Superior temporal gyrus (tissue), 1 donor: ENCODE measurements around the gene ANKS4B.
"Not testable (repeated sequence)": the region's sequence is repeated elsewhere in the genome, so short reads cannot be mapped to it uniquely, and the experiment has no call there.

Experiments
- DNase-seq: peaks from one replicate; pipeline ENCODE4 v3.0.0-alpha.2; 2016; ENCODE audit errors: extremely low spot score

ANKS4B gene

DNA sequence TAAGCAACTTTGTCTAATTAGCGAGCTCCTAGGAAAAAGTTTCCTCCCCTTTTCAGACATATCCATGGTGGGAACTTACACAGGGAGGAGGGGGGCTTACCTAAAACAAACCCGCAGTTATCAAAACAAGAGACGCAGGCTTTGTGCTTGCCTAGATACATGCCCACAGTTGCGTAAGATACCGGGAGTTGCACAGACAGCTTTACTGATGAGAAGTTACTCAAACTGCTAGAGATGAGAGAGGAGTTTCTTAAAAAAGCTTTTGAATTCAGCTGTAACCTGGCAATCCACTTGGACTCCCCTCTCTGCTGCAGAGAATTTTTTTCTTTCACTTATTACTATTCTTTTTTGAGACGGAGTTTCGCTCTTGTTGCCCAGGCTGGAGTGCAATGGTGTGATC is 15.3 kb upstream of the ANKS4B start:
- DNase-seq, result no peak

DNA sequence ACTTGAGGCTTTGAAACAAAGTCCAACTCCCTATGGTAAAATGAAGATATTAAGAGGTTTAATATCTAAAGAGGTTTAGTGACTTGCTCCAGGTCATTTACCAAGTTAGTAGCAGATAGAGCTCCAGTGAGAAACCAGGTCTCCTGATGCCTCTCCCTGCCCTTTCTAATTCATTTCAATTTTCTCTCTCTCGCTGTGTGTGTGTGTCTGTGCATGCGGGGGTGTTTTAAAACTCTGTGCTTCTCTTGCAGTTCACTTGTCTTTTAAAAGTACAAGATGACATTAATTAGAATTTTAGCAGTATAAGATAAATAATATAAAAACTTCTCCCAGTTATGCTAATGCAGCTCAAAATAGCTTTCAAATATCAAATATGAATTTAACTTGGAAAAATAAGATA is 13.9 kb upstream of the ANKS4B start:
- no peak for DNase-seq

- no peak for DNase-seq
These were observed 10.8 kb upstream of the ANKS4B start for GRCh38 chr16:21222495-21223337.

GRCh38 chr16:21223787-21224186 is 9.7 kb upstream of the ANKS4B start:
- DNase-seq, result no peak

DNA sequence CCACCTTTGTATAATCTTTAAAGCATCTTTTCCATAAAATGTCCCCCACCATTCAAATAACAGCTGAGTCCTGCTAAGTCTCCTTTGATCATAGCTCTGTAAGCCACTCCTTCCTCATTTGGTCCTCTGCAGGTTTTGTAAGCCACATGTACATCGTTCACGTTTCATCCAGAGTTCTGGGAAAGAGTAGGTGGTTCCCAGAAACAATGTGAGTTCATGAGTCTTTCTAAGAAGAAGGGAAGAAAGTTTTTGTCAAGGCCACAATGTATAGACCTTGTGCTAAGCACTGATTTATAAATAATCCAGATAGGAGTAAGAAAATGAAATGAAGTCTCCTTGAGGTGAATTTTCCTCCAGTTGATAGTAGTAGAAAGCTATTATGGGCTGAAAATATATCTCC is 8.7 kb upstream of the ANKS4B start:
- no peak for DNase-seq

DNA sequence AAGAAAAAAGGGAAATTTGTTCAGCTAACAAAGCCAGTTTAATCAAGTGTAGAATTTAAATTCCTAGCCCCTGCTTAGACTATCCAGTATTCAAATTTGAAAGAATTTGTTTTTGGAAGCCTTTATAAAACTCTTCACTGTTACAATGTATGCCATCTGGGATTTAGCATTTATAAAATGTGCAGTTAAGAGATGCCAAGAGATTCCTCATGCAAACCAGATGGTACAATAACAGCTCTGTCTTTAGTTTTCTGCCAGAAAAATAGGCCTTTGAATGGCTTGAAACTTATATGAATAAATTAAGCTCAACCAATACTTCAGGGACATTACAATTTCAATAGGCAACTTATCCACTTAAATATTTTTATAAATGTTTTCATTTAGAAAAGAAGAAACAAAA is 6.8 kb upstream of the ANKS4B start:
- DNase-seq, result peak; percentile 78

- no peak for DNase-seq
These were observed 5.6 kb upstream of the ANKS4B start for GRCh38 chr16:21227866-21228265.

DNA sequence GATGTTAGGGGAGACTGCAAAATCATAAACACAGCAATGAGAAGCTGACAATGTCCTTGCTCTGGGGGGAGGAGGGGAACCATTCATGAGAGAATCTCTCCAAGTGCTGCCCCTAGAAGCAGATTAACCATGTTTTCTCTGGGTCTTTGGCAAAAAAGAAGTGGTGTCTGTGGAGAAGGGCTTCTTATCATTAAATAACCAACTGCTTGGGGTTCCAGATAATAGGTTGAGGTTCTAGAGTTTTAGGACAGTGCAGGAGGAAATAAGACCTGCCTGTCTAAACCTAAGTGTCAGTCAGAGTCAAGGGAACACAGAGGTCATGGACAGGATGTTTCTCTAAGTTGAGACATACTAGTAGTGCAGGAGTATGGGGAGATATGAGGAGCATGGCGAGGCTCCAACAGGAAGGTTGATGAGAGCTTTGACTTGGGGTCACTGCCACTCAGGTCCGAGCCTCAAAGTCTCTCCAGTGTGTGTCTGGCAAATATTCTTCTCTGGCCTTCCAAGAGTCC is 5.1 kb upstream of the ANKS4B start:
- no peak for DNase-seq

- DNase-seq, result no peak
These were observed 416 bp upstream of the ANKS4B start for GRCh38 chr16:21233045-21233520.

DNA sequence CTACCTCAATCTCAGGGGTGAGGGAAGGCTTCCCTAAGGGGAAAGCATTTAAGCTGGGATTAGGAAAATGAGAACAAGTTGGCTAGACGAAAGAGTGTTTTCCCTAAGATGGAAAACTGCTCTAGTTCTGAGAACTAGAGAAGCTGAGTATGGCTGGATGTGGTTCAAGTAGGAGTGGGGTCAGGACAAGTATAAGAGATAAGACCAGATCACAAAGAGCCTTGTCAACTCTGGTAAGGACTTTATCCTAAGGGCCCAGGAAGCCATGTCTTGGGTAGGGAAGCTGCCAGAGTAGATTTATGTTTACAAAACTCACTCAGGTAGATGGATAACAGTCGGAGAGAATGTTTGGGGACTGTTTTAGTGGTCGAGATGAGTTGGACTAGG is 1.7 kb downstream of the ANKS4B start:
- no peak for DNase-seq

DNA sequence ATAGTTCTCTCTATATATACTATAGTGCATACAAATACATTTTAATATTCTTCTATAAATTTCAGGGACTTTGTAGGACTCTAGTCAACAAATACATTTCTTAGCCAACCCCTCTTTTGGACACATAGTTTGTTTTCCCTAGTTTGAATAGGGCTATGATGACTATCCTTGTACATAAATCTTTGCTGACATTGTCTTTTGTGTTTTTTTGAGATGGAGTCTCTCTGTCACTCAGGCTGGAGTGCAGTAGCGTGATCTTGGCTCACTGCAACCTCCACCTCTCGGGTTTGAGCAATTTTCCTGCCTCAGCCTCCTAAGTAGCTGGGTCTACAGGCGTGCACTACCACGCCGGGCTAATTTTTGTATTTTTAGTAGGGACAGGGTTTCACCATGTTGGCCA is 3.3 kb downstream of the ANKS4B start:
- DNase-seq, result no peak

- no peak for DNase-seq
These were observed 6.1 kb downstream of the ANKS4B start for GRCh38 chr16:21239646-21240045.

DNA sequence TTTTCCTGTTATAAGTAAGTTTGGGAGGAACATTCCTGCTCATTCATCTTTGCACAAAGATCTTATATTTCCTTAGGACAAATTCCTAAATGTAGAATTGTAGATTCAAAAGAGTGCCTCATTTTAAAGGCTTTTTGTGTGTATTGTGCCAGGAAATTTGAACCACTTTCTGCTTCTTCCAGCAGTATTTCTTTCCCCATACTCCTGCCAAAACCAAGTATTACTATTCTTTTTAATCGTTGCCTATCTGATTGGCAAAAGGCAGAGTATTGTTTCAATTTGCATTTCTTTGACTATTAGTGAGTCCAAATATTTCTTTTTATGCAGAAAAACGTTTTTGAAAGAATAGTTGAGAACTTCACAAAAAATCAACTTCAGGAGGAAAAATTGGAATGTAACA is 9.3 kb downstream of the ANKS4B start:
- peak; percentile 23 for DNase-seq

- peak; percentile 40 for DNase-seq
These were observed 11.2 kb downstream of the ANKS4B start for GRCh38 chr16:21244518-21245215.

DNA sequence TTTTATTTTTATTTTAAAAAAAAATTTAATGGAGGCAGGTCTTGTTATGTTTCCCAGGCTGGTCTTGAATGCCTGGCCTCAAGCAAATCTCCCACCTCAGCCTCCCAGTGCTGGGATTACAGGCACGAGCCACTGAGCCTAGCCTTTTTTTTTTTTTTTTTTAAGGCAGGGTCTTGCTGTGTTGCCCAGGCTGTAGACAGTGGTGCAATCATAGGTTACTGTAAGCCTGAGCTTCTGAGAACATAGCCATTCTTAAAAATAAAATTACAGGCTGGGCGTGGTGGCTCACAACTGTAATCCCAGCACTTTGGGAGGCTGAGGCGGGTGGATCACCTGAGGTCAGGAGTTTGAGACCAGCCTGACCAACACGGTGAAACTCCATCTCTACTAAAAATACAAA is 14.7 kb downstream of the ANKS4B start:
- not testable (repeated sequence) for DNase-seq

- no peak for DNase-seq
These were observed 16.8 kb downstream of the ANKS4B start for GRCh38 chr16:21250072-21250923.

- DNase-seq, result no peak
These were observed 20.0 kb downstream of the ANKS4B start for GRCh38 chr16:21253470-21253869.

GRCh38 chr16:21256636-21257035 is 23.1 kb downstream of the ANKS4B start:
- no peak for DNase-seq

DNA sequence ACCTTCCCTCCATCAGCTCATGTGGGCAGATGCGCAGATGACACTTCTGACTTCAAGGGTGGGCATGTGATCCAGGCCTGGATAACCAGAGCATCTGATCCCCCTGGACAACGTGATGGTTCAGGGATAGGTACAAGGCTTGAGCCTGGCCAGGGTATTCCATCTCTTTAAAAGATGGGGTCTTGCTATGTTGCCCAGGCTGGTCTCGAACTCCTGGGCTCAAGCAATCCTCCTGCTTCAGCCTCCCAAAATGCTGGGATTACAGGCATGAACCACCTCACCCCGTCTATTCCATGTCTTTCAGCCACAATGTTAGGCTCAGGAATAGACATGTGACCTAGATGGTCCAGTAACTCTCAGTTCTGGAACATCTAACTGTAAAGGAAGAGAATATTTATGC is 23.8 kb downstream of the ANKS4B start:
- DNase-seq, result no peak

GRCh38 chr16:21260870-21261791 is 27.6 kb downstream of the ANKS4B start:
- DNase-seq, result no peak
